GM12891 (cell line): ENCODE measurements around the gene BCAN.

Experiments used
- DNase-seq: peaks from one replicate; pipeline ENCODE4 v3.0.0; 2011; ENCODE audit warnings: low spot score; ENCODE audit not compliant: insufficient read length
- FAIRE-seq: peaks from 2 replicates; lab custom pipeline; 2011; peaks lifted over from hg19 to GRCh38; lab: Jason Lieb, UNC
- PAX5 ChIP-seq: IDR thresholded peaks from 2 replicates; pipeline ENCODE4 v1.6.1; 2011; ENCODE audit warnings: low read length, moderate library complexity, mild to moderate bottlenecking; ENCODE audit not compliant: insufficient read depth, severe bottlenecking
- POLR2A ChIP-seq: IDR thresholded peaks from 2 replicates; pipeline ENCODE4 v1.6.1; 2011; ENCODE audit warnings: low read depth, low read length, control low read depth
- POLR2AphosphoS5 ChIP-seq: IDR thresholded peaks from 2 replicates; pipeline ENCODE4 v1.6.1; 2011; ENCODE audit warnings: low read depth, low read length, control low read depth
- POU2F2 ChIP-seq: IDR thresholded peaks from 2 replicates; pipeline ENCODE4 v1.6.1; 2011; ENCODE audit warnings: low read depth, mild to moderate bottlenecking, control low read depth, low read length, moderate library complexity
- SPI1 ChIP-seq: IDR thresholded peaks from 2 replicates; pipeline ENCODE4 v1.6.1; 2011; ENCODE audit warnings: low read depth, low read length, control low read depth
- TAF1 ChIP-seq: IDR thresholded peaks from 2 replicates; pipeline ENCODE4 v1.6.1; 2011; ENCODE audit warnings: low read depth, low read length, control low read depth

The BCAN gene

DNA sequence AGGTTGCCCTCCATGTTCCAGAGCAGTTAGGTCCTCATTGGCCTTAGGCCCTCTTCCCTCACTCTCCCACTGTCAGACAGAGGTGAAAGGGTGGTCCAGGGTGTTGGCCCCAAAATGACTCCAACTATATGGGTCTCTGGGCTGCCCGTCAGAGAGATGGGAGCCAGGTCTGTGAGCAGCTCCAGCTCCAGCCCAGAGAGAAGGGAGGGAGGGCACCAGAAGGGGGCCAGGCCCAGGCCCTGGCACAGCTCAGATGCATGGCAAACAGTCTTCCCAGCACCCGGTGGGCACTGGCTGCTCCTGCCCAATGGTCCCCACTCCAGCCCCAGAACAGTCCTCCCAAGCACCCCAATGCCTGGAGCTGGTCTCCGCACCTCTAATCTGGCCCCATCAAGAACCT, 2.2 kb downstream of the BCAN start:
- no peak for DNase-seq
- no peak for FAIRE-seq
- TF ChIP-seq SPI1 = no peak
- TF ChIP-seq POU2F2 = no peak
- TF ChIP-seq POLR2A = no peak

GRCh38 chr1:156644640-156645039, 2.7 kb downstream of the BCAN start:
- FAIRE-seq = no peak
- no peak for TF ChIP-seq POLR2AphosphoS5

DNA sequence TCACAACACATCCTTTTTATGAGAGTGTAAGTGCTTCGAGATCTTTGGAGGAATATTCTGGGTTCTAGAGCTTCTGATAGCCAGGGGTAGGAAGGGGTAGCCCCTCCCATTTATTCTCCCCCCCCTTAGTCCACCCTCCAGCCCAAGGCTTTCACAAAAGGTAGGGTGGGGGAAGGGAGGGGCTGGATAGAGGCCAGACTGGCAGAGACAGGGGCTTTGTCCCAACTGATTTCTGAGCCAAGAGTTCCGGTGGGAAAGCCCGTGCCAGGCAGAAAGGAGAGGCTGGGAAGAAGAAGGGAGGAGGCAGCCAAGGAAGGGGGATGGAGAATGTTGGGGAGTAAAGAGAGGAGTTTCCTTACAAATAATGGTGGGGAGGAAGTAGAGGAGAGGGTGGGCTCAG, 3.1 kb downstream of the BCAN start:
- no peak for TF ChIP-seq POLR2A
- TF ChIP-seq POLR2AphosphoS5 = no peak
- TF ChIP-seq SPI1 = no peak
- TF ChIP-seq PAX5 = no peak
- TF ChIP-seq TAF1 = no peak
- no peak for TF ChIP-seq POU2F2
- FAIRE-seq = no peak
- DNase-seq = no peak

More at GRCh38 chr1:156644640-156645039, 2.7 kb downstream of the BCAN start:
- DNase-seq = no peak

DNA sequence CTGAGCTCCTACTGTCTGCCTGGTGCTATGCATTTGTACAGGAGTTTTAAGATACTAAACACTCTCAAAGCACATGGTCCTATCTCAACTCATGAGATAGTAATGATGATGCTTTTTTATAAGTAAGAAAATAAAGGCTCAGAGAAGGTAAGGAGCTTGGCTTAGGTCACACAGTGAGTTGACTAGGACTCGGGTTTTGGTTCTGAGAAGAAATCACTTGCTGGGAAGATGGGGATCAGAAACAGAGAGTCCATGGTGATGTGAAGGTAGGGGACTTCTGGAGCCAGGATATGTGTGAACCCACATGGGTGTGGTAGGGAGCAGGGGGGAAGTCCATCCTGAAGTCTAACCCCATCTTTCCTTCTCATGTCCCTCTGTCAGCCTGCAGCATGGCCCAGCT, 3.7 kb downstream of the BCAN start:
- no peak for TF ChIP-seq POLR2AphosphoS5
- TF ChIP-seq SPI1 = no peak
- no peak for TF ChIP-seq PAX5
- TF ChIP-seq TAF1 = no peak
- TF ChIP-seq POU2F2 = no peak
- no peak for TF ChIP-seq POLR2A
- DNase-seq (no peak), FAIRE-seq (no peak)

- FAIRE-seq (no peak), DNase-seq (no peak)
- no peak for TF ChIP-seq POU2F2
- no peak for TF ChIP-seq PAX5
- TF ChIP-seq POLR2A = no peak
- no peak for TF ChIP-seq SPI1
- no peak for TF ChIP-seq TAF1
- TF ChIP-seq POLR2AphosphoS5 = no peak
Observed at GRCh38 chr1:156646738-156647211, 4.9 kb downstream of the BCAN start.

GRCh38 chr1:156647351-156647750, 5.4 kb downstream of the BCAN start:
- TF ChIP-seq PAX5 (no peak), POLR2AphosphoS5 (no peak), POU2F2 (no peak), POLR2A (no peak), TAF1 (no peak), SPI1 (no peak)
- DNase-seq (no peak), FAIRE-seq (no peak)

DNA sequence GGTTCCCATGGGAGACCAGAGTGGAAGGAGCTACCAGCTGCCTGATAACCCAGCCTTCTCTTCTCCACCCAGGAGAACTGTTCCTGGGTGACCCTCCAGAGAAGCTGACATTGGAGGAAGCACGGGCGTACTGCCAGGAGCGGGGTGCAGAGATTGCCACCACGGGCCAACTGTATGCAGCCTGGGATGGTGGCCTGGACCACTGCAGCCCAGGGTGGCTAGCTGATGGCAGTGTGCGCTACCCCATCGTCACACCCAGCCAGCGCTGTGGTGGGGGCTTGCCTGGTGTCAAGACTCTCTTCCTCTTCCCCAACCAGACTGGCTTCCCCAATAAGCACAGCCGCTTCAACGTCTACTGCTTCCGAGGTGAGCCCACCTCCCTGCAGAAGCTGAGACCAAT, 6.6 kb downstream of the BCAN start:
- DNase-seq = no peak
- FAIRE-seq = no peak
- TF ChIP-seq SPI1 = no peak
- TF ChIP-seq TAF1 = no peak

DNA sequence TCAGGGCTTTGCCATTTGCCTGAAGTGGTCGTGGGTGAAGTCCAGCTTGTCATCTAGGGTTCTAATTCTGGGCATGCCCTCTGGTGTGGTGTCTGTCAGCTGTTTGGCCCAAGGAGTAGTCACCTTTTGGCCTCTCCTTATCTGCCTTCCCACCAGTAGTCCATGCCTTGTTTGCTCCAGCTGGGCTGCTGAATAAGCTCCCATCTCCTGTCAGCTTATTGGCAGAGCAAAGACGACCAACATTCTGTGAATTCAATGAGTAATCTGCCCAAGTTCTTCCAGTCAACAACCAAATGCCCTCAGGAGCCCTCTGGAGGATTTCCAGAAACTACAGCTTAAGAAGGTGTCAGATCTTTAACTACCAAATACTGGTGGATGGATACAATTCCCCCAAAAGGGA, 7.0 kb downstream of the BCAN start:
- TF ChIP-seq POU2F2 = no peak
- TF ChIP-seq POLR2A = no peak
- no peak for TF ChIP-seq PAX5
- no peak for TF ChIP-seq SPI1
- TF ChIP-seq TAF1 = no peak
- TF ChIP-seq POLR2AphosphoS5 = no peak
- FAIRE-seq (no peak), DNase-seq (no peak)

- no peak for TF ChIP-seq POLR2AphosphoS5
- TF ChIP-seq TAF1 = no peak
- TF ChIP-seq POU2F2 = no peak
- no peak for TF ChIP-seq POLR2A
- TF ChIP-seq PAX5 = no peak
Observed at GRCh38 chr1:156652131-156652991, 10.4 kb downstream of the BCAN start.

GRCh38 chr1:156652992-156653355, 11.1 kb downstream of the BCAN start:
- TF ChIP-seq POU2F2 = no peak
- TF ChIP-seq SPI1 = no peak
- DNase-seq = no peak
- no peak for FAIRE-seq

More at GRCh38 chr1:156652131-156652991, 10.4 kb downstream of the BCAN start:
- no peak for DNase-seq
- FAIRE-seq = no peak

DNA sequence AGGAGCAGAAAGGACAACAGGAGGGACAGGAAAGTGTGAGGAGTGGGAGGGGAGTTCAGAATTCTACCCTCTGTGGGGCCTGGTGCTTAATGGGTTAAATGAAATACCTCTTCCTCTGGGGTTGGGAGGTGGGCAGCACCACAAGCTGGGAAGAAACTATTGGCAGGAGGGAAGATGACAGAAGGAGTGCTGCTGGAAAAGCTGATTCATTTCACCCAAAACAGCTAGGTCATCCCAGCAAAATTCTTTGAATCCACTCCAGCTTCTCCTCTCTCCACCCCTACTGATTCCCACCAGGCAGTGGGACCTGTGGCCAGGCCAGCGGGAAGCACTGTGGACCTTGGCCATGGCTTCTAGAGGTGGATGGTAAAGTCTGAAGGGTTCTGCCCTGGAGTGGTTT, 12.8 kb downstream of the BCAN start:
- TF ChIP-seq POLR2AphosphoS5 = no peak
- TF ChIP-seq TAF1 = no peak
- FAIRE-seq (no peak), DNase-seq (no peak)
